CD4-positive, alpha-beta T cell treated with Interleukin-15 for 4 hours (primary cell): ENCODE results near the gene IFT20.
"Not testable (repeated sequence)": the region's sequence is repeated elsewhere in the genome, so short reads cannot be mapped to it uniquely, and the experiment has no call there.

Source experiments
- DNase-seq: peaks from one replicate; pipeline ENCODE4 v3.0.0-alpha.2; 2020; ENCODE audit warnings: low spot score

Gene IFT20

DNA sequence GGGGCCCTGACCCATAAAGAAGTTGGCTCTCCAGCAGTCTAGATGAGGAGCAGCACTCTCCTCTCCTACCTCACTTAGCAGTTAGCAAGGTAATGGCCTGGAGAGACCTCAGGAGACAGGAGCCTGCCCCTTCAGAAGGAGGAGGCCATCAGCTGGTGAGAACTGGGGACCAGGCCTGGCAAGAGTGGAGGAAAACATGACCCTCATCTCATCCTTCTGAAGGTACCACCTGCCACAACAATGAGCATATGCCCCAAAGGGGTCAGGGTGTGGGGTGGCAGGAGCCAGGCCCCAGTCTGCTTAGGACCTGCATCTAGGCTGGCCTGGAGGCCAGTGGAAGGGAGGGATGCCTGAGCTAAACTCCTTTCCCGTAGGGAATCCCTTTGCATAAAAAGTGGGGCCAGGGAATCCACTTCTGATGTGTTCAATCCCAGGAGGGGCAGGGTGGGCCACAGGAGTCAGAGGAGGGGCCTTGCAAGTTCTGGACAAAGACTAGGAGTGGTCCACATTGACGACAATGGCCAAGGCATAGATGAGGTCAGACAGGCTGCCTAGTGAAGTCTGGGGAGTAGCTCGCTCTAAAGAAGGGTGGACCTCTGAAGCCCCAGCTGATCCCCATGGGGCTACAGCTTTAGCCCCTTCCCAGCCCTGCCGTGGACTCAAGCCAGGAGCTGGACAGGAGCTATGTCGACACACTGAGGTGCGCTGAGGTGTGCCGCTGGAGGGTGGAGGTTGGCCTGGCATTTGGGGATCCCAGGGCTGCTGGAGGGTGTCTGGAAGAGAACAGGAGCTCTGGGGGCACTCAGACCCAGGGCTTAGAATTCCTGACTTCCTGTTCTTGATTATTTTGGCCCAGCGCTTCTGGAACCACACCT, 28.7 kb upstream of the IFT20 start:
- no peak for DNase-seq

DNA sequence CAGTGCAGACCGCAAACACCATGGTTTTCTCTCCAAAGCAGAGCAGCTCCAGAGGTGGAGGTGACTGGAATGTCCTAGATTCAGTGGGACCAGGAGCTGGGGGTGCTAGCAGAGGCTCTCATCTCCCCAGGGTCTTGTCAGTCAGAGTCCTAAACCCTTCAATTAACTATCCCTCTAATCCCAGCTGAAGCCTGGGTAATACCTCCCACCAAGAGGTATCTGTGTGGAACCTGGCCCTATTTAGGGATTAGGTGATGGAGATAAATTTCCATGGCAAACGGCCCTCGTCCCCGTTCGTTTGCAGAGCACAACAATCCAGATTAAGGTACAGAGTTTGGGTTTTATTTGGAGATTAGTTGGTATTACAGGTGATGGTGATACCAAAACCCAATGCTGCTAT, 27.9 kb upstream of the IFT20 start:
- no peak for DNase-seq

DNA sequence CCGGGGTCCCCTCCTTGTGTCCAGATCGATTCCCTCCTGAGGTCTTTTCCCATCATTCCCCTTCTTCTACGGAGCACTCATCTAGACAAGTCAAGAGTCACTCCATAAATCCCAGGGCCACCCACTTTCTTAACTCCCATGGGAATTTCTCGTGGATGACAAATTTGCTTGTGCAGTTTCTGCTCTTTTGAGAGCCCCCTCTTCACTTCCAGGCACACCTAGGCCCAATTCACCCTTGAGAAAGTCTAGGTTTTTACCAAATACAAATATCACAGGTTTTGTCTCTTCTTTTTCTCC, 22.6 kb upstream of the IFT20 start:
- no peak for DNase-seq

DNA sequence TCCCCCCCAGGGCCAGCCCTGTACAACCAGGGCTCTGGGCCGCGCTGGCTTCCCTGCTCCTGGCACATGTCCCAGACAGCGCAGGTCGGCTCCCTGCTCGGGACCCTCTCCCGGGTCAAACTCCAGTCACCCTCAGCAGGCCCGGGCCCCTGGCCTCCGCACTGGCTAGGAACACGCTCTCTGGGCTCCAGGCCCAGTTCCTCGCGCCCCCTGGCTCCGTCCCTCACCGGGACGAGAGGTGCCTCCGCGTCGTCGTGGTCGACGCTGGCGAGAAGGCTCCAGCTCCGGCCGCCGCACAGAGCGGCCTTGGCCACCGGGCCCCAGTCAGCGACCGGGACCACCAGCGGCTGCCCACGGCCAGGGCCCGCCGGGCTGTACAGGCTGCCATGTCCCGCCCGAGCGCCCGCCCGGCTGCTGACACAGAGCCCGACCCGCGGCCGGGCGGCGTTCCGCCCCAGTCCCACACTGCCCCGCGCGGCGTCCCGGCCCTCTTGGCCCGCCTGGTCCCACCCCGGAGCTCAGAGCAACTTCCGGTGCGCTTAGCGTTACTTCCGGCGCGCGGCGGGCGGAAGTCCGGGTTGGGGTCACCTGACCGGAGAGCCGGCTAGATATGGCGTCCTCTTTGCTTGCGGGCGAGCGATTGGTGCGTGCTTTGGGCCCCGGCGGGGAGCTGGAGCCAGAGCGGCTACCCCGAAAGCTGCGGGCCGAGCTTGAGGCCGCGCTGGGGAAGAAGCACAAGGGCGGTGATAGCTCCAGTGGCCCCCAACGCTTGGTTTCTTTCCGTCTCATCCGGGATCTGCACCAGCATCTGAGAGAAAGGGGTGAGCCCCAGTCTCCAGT, 22.0 kb upstream of the IFT20 start, which contains the start of gene POLDIP2:
Gene POLDIP2, minus strand, starts transcription at position 467 of the 840 bp plus-strand sequence. Its CDS starts 79 bp downstream, at position 388.
- DNase-seq: peak; percentile 96

DNA sequence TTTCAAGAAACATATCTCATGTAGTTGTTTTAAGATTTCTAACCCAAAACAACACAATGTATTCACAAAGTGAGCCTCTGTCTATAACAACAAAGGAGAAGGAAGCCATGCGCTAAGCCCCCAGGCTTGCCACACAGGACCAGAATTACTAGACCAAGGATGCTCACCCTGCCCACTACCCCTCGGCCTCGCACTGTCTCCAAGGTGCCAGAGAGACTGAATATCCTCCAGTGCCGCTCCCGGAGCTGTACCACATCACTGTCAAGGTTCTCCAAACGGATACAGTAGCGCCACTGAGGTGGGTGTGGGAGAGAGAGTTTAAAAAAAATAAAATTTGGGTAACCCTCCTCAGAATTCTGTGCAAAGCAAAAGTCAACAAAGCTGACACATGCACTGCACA, 15.0 kb upstream of the IFT20 start:
- no peak for DNase-seq

DNA sequence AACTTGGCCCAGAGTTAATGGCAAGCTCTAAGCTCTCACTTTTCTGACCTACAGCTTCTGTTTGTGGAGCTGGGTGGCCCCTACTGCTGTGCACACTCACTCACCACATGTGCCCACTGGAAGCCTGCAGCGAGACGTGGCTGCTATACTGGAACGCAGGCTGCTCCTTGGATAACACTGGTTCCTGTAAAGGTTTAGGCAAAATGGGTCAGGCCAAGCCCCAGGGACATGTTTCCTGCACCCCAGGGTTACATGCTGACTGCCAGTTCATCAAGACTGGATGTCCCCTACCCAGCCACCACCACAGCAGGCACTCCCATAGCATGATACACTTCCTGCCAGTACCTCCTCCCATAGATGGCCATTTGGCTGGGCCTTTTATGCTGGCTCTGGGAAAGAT, 13.7 kb upstream of the IFT20 start:
- DNase-seq: no peak

DNA sequence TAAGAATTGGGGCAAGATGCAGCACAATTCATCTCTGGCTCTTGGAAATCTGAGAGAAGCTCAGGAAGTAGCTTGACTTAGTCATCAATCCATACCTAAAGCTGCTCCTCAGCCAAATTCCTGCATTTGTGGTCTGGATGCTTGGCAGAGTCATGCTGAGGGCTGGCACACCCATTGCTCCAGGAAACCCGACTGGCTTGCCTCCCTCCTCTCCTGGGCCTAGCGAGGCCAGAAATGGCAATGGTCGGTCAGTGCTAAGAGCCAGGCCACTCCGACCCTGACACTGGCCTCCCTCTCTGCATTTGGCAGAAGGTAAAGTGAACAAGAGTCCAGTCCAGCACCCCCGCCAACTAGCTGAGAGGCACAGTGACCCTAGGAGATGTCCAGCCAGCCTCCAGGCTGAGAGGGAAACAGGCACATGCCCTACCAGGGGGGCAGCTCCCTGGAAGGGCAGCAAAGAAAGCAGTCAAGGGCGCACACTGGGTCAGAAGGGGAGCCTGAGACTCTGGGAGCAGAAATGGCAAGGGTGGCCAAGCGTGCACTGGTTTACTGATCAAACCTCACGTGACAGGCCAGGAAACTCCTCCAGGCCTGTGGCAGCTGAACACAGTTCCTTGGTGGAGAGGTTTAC, 12.1 kb upstream of the IFT20 start:
- no peak for DNase-seq

DNA sequence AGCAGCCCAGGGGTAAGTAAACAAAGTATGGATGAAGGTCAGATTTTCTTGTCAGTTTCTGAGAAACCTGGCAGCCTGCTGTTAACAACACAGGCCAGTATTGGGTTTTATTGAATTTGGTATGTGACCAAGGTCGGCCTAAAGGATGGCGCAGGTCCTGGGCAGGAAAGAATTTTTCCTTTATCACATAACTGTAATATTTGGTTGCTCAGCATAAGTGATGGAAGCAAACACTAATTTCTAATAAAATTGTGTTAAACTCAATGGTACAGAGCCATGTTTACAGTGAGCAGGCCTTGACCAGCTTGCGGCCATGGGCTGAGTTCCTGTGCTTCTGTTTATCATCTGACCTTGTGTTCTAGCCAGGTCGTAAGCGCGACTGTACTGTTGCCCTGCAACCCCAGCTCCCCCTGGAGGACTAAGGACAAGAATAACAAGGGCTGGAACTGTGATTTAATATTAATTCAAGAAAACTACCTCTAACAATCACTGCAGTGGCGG, 11.5 kb upstream of the IFT20 start:
- DNase-seq: no peak

DNA sequence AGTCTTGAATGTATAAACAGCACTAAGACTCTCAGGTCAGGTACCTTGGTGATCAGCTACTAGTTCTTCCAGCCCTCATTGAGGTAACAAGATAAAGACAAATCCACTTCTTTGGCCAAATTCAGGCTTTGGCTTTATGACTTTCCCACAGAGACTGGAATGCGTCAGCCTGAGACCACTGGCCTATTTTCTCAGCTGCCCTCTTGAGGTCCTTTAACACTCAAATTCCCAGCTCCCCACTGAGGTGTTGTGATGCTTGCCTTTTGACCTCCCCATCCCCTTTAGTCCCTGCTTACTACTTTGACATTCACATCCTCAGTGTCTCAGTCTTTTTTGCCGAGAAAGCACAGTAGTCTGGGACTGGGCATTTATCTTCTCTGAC, 10.9 kb upstream of the IFT20 start:
- no peak for DNase-seq

DNA sequence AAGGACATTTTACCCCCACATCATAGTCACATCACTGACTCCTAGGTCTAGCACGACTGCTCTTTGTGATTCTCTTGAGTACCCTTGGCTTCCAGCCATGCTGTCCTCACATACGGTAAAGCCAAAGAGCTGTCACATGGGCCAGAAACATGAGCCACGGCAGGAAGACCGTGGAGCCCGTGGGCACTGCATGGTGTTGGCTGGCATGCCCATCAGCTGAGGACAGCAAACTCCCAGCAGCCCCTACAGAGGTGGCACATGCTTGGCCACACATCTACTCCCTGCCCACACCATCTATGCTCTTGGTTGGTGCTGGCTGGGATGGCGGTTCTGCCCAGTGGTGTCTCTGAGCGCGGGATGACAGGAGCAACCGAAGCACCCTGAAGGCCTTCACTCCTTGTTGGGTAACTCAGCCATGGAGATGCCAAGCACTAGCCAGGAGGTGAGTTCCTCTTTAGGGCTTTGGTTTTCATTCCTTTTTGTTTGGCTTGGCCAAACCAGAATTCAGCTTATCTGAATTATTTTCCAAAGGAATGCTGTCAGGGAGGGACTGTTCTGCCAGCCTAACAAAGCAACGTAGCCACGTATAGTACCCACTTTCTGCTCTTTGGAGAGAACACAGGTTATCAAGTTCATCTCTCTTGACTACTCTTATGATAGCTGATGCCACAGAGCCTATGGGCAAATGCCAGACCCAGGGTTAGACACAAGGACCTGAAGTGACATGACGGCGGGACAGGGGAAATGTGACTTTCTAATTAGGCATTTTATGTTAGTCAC, 10.3 kb upstream of the IFT20 start:
- no peak for DNase-seq

DNA sequence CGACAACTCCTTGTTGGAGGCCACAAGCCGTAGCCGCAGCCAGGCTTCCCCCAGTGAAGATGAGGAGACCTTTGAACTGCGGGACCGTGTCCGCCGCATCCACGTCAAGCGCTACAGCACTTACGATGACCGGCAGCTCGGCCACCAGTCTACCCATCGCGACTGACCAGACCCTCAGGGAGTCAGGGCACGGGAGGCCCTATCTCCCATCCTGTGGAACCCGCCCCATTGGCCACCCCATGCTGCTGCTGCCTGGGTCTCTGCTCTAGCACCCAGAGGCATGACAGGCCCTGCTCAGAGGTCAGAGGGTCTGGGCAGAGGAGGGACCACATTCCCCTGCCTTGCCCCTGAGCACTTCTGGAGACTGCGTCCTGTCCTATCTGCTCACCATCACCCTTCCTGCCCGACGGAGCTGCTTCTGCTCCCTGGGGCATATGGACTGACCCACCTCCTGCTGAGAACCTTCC, 9.2 kb upstream of the IFT20 start:
- DNase-seq: no peak

DNA sequence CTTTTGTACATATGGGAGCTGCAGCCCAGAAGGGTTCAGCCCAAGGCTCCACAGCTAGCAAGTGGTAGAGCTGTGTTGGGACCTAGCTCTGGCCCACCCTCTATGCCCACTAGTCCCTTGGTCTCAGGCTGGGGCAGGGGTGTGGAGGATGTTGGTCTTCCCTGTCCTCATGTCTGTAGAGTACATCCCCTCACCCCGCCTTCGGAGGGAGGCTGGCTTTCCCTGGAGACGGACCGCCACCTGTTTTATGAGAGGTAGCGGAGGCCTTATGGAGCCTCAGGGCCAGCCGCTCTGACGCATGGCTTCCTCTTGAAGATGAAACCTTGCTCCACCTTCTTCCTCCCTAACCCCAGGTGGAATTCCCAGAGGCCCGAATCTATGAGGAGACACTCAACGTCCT, 8.7 kb upstream of the IFT20 start:
- no peak for DNase-seq

DNA sequence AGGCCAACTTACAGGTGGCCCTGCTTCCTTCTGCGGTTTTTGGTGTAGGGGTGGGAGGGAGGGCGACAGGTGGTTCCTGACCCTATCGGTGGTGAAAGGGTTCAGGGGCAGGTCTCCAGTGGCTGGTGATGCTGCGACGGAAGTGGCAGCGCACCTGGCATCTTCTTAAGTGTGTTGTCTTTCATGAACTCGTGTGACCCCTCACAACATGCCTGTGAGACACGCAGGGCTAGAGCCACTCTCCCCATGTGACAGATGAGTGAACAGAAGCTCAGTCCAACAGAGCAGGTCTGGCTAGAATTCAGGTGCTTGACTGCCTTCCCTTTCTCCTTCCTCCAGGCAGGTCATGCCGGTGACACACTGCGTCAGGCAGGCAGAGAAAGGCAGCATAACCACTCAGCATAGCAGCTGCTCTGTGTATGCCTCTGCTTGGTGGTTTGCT, 8.2 kb upstream of the IFT20 start:
- DNase-seq: no peak

DNA sequence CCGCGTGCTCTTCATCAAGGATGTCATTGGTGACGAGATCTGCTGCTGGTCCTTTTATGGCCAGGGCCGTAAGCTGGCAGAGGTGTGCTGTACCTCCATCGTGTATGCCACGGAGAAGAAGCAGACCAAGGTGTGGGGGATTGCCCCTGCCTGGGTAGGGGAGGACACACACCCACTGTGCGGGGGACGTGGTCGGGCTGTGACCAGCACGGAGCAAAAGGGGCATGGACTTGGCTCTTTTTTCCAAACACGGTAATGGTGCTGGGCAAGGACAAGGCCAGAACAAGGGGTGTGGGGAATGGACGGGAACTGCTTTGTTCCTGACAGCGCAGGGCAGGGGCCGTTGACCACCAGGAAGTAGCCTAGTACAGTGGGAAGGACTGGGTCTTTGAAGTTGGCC, 7.0 kb upstream of the IFT20 start:
- no peak for DNase-seq

DNA sequence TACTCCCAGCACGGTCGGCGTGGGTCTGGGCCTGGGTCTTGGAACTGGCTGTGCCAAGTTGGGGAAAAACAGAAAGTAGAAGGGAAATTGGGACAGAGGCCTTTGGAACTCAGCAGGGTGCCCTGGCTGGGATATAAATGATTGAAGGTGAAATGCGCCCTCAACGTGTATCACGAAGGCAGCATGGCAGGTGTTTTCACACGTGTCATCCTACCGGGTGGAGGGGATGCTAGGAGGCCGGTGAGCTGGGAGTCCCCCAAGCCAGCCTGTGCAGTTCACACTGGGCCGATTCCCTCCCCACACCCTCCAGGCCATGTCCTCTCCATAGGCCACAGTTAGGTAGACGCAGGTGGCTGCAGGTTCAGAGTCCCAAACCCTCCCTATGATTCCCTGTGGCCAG, 6.2 kb upstream of the IFT20 start:
- DNase-seq: no peak

DNA sequence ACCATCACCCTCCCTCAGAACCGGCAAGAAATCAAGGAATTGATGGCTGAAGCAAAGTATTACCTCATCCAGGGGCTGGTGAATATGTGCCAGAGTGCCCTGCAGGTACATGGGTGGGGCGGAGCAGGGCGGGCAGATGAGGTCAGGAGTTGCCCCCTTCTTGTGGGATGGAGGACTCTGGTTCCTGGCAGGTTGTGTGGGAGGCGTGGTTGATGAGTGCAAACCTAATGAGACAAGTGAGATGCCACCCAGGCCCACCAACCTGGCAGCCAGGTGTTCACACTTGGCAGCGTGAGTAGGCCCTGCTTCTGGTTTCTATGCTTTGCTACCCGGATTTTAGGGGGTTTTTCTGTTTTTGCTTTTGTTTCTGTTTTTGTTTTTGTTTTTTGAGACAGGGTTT, 5.1 kb upstream of the IFT20 start:
- DNase-seq: no peak

DNA sequence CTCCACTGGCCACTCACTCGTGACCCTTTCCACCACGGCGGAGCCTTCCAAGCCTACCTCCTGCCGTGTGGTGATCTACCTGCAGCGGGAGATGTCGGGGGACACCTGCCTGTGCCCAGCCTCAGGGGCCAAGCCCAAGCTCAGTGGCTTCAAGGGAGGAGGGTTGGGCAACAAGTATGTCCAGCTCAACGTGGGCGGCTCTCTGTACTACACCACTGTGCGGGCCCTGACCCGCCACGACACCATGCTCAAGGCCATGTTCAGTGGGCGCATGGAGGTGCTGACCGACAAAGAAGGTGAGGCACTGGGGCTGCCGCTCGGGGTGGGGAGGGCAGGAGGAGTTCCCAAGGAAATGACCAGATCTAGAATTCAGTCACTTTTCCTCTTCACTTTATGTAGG, 4.2 kb upstream of the IFT20 start:
- no peak for DNase-seq

DNA sequence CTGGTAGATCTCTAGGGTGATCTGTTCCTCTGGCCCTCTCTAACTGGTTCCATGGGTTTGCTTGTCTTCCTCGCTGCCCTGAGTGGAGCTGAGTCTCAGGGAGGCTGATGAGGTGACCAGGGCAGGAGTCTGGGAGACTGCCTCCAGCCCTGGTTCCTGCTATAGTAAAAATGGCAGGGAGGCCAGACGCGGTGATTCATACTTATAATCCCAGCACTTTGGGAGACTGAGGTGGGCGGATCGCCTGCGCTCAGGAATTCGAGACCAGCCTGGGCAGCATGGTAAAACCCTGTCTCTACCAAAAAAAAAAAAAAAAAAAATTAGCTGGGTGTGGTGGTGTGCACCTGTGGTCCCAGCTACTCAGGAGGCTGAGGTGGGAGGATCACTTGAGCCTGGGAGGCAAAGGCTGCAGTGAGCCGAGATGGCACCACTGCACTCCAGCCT, 3.5 kb upstream of the IFT20 start:
- DNase-seq: not testable (repeated sequence)

DNA sequence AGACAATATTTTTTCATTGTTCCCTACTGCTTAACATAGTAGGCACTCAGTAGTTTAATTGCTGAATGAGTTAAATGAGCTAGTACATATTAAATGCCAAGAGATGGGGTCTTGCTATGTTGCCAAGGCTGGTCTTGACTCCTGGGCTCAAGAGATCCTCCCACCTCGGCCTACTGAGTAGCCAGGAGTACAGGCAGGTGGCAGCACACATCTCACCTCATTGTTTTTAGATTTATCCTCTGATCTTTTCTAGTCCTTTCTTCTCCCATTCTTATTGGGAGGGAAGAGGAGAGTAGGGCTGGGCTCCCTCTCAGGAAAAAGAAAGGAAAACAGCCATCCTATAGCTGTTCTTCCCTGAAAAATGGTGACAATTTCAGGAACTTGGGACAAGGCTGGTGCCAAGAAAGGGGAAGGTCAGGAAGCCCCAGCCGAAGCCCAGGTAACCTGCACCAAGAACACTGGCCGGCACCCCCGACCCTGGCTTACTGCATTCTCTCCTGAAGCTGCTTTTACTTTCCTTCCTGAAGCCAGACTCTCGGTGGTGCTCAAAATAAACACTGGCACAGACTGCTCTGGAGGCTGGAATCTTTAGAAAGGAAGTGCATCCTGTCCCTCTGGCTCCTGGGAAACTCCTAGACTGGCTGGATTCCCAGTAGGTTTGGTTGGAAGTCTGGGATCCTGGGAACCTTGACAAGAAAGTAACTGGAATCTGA, 2.9 kb upstream of the IFT20 start:
- DNase-seq: no peak

DNA sequence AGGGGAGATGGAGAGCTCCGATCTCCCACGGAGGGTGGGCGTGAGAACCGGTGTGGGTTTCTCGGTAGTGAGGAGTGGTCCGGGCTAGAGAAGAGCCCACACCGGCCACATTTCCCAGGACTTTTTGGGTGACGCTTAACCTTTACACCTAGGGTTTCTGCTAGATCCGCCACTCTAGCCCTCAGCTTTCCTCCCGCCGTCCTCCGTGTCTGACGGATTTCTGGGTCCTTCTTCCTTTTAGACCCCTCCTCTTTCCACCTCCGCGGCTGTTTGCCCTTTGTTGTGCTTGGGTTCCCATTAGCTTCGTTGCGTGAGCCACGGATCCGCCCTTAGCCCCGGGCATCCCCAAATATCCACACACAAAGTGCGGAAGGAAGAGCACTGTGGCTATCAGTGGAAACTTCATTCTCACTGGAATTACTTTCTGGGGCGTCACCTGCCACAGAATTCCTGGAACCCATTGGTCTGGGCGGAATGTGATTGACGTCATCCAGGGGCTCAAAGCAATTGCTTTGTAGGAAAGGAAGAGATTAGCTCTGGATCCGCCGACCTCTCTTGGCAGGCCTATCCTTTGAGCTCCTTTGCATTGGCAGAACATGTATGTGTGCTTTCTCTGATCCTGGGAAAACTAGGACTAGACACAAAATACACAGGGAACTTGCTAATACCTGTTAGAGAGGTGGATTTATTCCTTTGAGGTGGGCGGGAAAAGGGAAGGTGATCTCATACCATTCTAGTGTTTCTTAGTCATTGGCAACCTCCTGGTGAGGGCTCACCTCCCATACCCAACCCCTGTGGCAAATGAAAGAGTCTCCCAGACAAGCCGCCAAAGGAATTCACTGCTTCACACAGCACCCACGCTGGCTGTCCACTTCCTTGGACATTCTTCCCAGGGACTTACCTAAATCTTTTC, 943 bp upstream of the IFT20 start:
- peak; percentile 8 for DNase-seq
